Measurements from ENCODE around the gene NTM.

GRCh38 chr11:131833366-131833765 is 463.0 kb downstream of the NTM start:
- TF ChIP-seq ETV6 (CRISPR knock-in tag; IDR thresholded peaks at IDR 0.05) (no peak), EMX1 (CRISPR knock-in tag; IDR thresholded peaks at IDR 0.05) (no peak), IRF1 (CRISPR knock-in tag; IDR thresholded peaks at IDR 0.05) (no peak), CTCF (IDR thresholded peaks at IDR 0.05) (no peak), SMAD4 (CRISPR knock-in tag; IDR thresholded peaks at IDR 0.05) (no peak), JUN (CRISPR knock-in tag; IDR thresholded peaks at IDR 0.05) (no peak), ZNF121 (CRISPR knock-in tag; IDR thresholded peaks at IDR 0.05) (no peak), STAT6 (CRISPR knock-in tag; conservative IDR thresholded peaks at IDR 0.05; ENCODE audit: low read depth) (no peak), TCF7 (CRISPR knock-in tag; IDR thresholded peaks at IDR 0.05; ENCODE audit: low read depth) (no peak)
- TF ChIP-seq, protein P1, sequence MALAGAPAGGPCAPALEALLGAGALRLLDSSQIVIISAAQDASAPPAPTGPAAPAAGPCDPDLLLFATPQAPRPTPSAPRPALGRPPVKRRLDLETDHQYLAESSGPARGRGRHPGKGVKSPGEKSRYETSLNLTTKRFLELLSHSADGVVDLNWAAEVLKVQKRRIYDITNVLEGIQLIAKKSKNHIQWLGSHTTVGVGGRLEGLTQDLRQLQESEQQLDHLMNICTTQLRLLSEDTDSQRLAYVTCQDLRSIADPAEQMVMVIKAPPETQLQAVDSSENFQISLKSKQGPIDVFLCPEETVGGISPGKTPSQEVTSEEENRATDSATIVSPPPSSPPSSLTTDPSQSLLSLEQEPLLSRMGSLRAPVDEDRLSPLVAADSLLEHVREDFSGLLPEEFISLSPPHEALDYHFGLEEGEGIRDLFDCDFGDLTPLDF (CRISPR knock-in tag; IDR thresholded peaks at IDR 0.05), result no peak
- TF ChIP-seq, protein P2, sequence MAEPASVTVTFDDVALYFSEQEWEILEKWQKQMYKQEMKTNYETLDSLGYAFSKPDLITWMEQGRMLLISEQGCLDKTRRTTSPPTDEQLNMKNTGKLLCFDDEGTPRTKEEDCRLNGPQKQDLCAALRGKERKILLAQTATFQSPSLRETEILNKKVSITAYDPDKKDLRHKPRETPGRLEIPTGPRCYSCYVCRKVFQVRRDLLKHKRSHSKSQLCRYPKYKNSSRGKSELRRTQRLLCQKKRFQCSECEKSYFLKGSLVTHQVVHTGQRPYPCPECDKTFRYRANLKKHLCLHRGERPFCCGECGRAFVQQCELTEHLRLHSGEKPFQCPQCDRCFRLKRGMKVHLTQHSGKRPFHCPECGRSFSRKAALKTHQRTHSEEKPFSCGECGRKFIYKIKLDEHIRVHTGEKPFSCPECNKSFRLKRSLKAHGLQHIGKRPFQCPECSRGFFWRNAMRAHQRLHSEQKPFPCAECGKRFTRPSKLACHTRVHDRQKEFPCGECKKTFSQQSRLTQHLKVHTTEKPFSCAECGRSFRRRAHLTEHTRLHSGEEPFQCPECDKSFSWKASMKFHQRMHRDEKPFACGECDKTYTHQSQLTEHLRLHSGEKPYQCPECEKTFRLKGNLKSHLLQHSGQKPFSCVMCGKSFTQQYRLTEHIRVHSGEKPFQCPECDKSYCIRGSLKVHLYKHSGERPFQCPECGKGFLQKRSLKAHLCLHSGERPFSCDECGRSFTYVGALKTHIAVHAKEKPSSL (CRISPR knock-in tag; conservative IDR thresholded peaks at IDR 0.05), result no peak
